ENCODE measurements around the gene RACK1.
A peak's percentile ranks its signal among the peaks of the same experiment; 100 is the strongest.

RACK1 gene

GRCh38 chr5:181232593-181232992, 11.1 kb downstream of the RACK1 start:
- no peak for TF ChIP-seq ZNF274 (IDR thresholded peaks at IDR 0.05; ENCODE audit: low read depth, low read length)
- H3K4me3 ChIP-seq (ENCODE audit: low read length): no peak overlapping the region

DNA sequence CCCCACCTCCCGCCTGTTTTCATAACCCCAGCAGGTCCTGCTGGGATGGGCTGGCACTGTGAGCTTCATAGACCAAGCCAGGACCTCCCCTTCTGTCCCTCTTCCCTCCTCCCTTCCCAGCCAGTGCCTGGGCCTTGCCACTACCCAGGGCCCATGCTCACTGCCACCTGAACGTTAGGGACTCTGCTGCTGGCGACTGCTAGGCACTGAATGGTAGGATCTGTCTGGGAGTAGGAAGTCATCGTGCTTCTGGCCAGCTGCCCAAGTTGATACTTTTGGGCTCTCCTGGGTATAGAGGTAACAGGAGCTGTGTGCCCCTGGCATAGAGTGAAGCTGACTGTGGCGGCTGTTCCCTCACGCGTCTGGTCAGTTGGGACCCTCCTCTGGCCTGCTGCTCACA, 12.3 kb downstream of the RACK1 start:
- no peak overlapping the region for H3K4me3 ChIP-seq (ENCODE audit: low read length)
- TF ChIP-seq ZNF274 (IDR thresholded peaks at IDR 0.05; ENCODE audit: low read depth, low read length): no peak

DNA sequence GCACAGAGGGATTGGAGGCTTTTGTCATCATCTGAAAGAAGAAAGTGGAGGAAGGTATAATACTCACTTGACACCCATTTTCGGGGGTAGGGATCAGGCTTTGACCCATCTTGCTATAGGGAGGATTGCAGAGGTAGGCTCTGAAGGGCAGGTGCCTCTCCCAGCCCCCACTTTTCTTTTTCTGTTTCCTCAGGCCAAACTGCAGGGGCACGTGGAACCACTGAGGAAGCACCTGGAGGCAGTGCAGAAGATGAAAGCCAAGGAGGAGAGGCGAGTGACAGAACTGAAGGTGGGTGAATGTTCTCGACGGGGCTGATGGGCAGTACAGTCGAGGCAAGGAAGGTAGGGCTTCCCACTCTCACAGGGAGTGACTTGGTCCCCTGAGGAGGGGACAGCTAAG, 13.2 kb downstream of the RACK1 start:
- TF ChIP-seq ZNF274 (IDR thresholded peaks at IDR 0.05; ENCODE audit: low read depth, low read length): no peak
- H3K4me3 ChIP-seq (ENCODE audit: low read length): no peak overlapping the region

GRCh38 chr5:181229996-181230395, 13.7 kb downstream of the RACK1 start:
- no peak for TF ChIP-seq ZNF274 (IDR thresholded peaks at IDR 0.05; ENCODE audit: low read depth, low read length)
- no peak overlapping the region for H3K4me3 ChIP-seq (ENCODE audit: low read length)

- H3K4me3 ChIP-seq (ENCODE audit: low read length): peak overlapping the region; percentile 84
- TF ChIP-seq ZNF274 (IDR thresholded peaks at IDR 0.05; ENCODE audit: low read depth, low read length): no peak
These were observed 19.1 kb downstream of the RACK1 start for GRCh38 chr5:181224390-181225229.

GRCh38 chr5:181223729-181224389, 19.8 kb downstream of the RACK1 start:
- no peak for TF ChIP-seq ZNF274 (IDR thresholded peaks at IDR 0.05; ENCODE audit: low read depth, low read length)
- peak overlapping the region; percentile 84 for H3K4me3 ChIP-seq (ENCODE audit: low read length)

DNA sequence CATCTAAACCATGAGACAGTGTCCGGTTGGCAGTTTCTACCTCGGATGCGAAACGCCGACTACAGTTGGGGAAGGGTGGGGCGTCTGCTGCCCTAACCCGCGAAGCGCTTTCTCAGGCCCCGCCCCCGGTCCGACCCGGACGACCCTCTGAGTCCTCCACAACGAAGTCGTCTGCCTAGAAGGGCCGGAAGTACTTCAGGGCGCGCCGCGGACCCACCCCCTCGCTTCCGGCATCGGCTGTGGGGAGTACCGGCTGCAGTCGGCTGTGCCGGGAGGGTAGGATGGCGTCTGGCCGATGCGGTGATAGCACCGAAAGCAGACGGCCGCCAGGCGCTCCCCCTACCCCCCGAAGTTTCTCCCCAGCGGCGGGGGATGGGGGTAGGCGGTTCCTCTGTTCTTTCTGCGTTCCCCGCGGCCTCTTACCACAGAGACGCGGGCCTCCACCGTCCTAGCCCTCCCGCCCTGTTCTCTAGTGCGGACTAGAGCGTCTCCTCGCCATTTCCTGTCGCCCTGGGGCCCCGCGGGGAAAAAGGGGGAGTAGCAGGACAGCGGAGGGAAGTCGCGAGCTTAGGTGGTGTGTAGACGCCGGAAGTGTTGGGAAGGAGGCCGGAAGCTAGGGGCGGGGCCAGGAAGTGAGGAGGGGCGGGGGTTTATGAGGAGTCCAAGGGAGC, 20.5 kb downstream of the RACK1 start, which contains the start of gene TRIM41:
Gene TRIM41, plus strand, starts transcription at position 224 of the 671 bp plus-strand sequence. CDS start 719 bp downstream, outside the sequence.
- TF ChIP-seq ZNF274 (IDR thresholded peaks at IDR 0.05; ENCODE audit: low read depth, low read length): no peak
- H3K4me3 ChIP-seq (ENCODE audit: low read length): peak within 1 kb of the TSS; percentile 84

DNA sequence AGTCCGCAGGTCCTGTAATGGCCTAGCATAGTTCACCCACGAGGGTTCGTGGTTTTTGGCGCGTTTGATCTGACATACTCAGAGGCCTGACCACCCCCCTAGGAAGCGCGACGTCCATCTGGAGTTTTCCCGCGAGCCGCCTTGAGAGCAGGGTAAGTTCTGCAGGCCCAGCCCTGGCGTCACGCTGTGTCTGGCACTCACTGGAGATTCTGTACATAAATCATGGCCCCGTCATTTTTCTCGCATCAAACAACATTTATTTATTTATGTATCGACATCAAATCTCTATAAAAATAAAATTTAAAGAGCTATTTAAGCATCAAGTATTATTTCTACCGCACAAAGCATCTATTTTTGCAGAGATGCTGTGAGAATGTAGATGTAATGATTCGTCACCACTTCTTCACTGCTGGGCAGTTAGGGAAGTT, 21.1 kb downstream of the RACK1 start:
- peak overlapping the region; percentile 67 for H3K4me3 ChIP-seq (ENCODE audit: low read length)
- no peak for TF ChIP-seq ZNF274 (IDR thresholded peaks at IDR 0.05; ENCODE audit: low read depth, low read length)

GRCh38 chr5:181221792-181222629, 21.7 kb downstream of the RACK1 start:
- H3K4me3 ChIP-seq (ENCODE audit: low read length): peak overlapping the region; percentile 67; the same call in 1 of the 2 replicates
- TF ChIP-seq ZNF274 (IDR thresholded peaks at IDR 0.05; ENCODE audit: low read depth, low read length): no peak

- TF ChIP-seq ZNF274 (IDR thresholded peaks at IDR 0.05; ENCODE audit: low read depth, low read length): no peak
- peak overlapping the region; percentile 15; the same call in 1 of the 2 replicates for H3K4me3 ChIP-seq (ENCODE audit: low read length)
These were observed 22.5 kb downstream of the RACK1 start for GRCh38 chr5:181221105-181221791.

DNA sequence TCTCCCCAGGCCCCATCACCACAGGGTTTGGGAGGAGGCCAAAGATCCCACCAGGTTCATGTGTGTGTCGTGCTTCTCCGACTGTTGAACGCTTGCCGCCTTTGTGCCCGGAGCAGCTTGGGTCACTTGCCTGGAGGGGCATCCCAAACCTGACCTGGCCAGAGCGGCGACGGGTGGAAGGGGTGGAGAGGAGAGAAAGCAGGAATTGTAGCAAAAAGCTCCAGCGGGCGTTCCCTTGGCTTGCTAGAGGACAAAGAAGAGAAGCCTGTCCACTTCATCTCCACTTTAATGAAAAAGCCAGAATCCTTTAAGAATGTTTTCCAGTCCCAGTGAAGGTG, 23.6 kb downstream of the RACK1 start:
- TF ChIP-seq ZNF274 (IDR thresholded peaks at IDR 0.05; ENCODE audit: low read depth, low read length): no peak
- no peak overlapping the region for H3K4me3 ChIP-seq (ENCODE audit: low read length)

GRCh38 chr5:181219262-181220177, 24.2 kb downstream of the RACK1 start:
- TF ChIP-seq ZNF274 (IDR thresholded peaks at IDR 0.05; ENCODE audit: low read depth, low read length): no peak
- no peak overlapping the region for H3K4me3 ChIP-seq (ENCODE audit: low read length)
